Activated CD4-positive, alpha-beta T cell treated with anti-CD3 and anti-CD28 coated beads, Interleukin-2, amount 50 U/mL, for 24 hours (primary cell): ENCODE measurements around the gene RARS1.

Experiments
- DNase-seq, 2 donors: peaks; one replicate each; pipeline ENCODE4 v3.0.0-alpha.2; 2020; ENCODE audit warnings: low read depth in 1 of 2, low spot score in 1 of 2

The RARS1 gene

GRCh38 chr5:168553377-168554130, 67.3 kb downstream of the RARS1 start:
- DNase-seq = no peak

DNA sequence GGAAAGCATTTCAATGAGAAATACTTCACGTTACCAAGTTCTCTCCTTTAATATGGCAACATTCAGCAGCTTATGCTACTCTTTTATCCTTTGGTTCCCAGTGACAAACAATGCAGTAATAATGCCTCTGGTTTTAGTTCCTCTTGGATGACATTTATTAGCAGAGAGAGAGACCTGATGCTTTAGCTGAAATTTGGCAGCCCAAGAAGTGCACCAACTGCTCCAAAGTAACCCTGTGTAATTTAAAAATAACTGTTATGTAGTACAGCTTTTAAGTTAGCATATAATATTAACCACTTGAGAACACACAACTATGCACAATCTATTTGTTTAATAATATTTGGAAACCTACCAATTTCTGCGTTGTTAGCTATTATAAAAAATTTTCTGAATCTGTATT, 71.1 kb downstream of the RARS1 start:
- no peak for DNase-seq

GRCh38 chr5:168562279-168562678, 76.0 kb downstream of the RARS1 start:
- DNase-seq = no peak

DNA sequence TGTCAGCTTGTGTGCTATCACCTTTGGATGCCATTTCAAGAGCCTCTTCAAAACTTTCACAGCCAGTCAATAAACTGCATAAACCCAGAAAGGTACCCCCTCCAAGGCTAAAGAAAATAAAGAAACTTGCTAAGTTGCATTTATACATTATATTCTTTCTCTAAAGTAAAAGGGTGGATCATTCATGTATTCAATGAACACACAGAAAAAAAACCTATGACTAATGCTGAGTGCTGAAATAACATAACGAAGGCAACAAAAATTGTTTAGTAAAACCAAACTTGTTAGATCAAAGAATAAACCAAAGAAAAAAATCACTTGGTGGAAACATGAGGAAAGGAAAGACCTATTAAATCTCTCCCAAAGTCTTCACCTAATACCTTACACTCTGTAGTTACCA, 77.7 kb downstream of the RARS1 start:
- no peak for DNase-seq

DNA sequence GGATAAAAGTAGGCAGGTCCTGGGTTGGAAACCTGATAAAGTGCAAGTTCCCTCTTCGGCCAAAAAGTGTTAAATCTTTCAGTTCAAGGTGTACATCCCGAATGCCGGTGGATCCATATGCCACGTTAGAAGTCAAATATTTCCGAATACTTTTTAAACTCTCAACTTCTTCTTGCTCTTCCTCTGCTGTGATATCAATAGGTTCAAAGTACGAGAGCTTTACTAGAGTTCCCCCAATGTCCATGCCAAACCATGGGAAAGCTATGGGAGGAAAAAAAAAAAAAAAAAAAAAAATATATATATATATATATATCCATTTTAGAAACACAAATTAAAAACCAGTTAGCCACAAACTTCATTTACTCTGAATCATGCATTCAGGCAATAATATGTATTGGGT, 82.5 kb downstream of the RARS1 start:
- no peak for DNase-seq
